Fibroblast of villous mesenchyme (primary cell): ENCODE measurements around the gene ADCY5. TPM values are rescaled to one million over a fixed set of nuclear protein-coding genes. Genes with fewer than 3 reads are reported as not detected.

ENCODE experiments used
- DNase-seq: peaks from one replicate; pipeline ENCODE4 v3.0.0-alpha.2; 2010; ENCODE audit warnings: low read depth
- H3K4me3 ChIP-seq: 2 replicates; pipeline ENCODE4 v1.5.1; 2011; ENCODE audit warnings: low read depth, mild to moderate bottlenecking, low read length
- CTCF ChIP-seq: IDR thresholded peaks from 2 replicates; pipeline ENCODE4 v1.5.1; 2012; ENCODE audit warnings: low read depth, mild to moderate bottlenecking, low read length; ENCODE audit not compliant: insufficient read depth
- total RNA-seq: library from RNA; depleted of rRNA; stranded (reverse); fragments of >200 nt; gene quantifications from 2 replicates; pipeline ENCODE4 v1.2.3, GENCODE V29; 2012

Gene ADCY5
- total RNA-seq, 1 donor, result 0.43 TPM

GRCh38 chr3:123449102-123449996 is 459 bp upstream of the ADCY5 start:
- TF ChIP-seq CTCF, result no peak
- H3K4me3 ChIP-seq, result peak overlapping the region; percentile 57
- peak; percentile 8 for DNase-seq

GRCh38 chr3:123447749-123448517 is 957 bp downstream of the ADCY5 start:
- H3K4me3 ChIP-seq, result no peak overlapping the region
- DNase-seq, result no peak
- no peak for TF ChIP-seq CTCF

DNA sequence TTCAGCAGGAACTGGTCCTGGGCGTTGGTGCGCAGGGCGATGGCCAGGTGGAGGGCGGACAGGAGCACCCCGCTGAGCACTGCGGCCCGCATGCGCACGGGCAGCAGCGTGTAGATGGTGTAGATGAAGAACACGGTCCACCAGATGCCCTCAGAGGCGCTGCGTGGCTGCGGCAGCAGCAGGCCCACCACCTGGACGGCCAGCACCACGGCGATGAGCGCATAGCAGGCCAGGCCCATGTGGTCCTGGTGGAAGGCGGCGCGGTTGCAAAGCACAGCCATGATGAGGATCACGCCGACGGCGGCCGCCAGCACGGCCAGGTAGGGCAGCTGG is 1.5 kb downstream of the ADCY5 start:
- no peak for DNase-seq
- TF ChIP-seq CTCF, result no peak

DNA sequence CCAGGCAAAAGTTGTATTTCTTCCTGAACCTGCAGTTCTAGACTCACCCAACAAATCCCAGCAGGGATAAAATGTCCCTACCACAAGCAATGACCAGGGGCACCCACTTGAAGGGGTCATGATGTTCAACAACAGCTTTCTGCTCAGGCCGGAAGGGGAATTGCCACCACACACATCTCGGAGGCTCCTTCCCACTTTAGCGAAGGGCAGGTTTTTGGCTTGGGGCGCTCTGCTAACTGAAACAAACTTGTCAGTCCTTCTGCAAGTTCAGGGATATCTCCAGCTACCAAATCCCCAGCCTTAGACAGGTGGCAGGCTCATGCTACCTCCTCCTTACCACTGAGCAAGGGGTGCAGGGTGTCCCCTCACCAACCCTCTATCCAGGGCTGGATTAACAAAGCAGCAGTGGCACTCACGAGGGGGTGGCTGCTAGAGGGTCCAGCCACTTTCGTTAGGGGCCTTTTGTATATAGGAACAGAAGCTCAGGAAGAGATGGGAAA is 2.2 kb downstream of the ADCY5 start:
- no peak for DNase-seq
- no peak for TF ChIP-seq CTCF
- H3K4me3 ChIP-seq, result no peak overlapping the region

More for the DNA sequence above, 1.5 kb downstream of the ADCY5 start:
- H3K4me3 ChIP-seq, result no peak overlapping the region

DNA sequence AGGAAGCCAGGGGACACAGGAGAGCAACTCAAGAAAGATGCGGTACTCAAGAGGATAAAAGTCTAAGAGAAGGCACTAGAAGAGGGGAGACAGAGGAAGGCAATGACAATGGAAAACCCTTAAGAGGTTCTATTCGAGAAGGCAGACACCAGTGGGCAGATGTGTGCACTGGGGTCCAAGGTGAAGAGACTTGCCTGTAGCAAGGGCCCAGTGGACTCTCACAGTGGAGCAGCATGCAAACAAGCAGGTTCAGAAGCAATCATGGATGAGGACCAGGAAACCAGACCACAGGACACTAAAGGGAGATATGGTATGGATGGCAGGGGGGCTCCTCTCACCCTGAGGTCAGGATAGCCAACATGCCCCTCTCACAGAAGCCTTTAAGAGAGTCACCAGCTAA is 2.7 kb downstream of the ADCY5 start:
- no peak for TF ChIP-seq CTCF
- no peak overlapping the region for H3K4me3 ChIP-seq
- no peak for DNase-seq

DNA sequence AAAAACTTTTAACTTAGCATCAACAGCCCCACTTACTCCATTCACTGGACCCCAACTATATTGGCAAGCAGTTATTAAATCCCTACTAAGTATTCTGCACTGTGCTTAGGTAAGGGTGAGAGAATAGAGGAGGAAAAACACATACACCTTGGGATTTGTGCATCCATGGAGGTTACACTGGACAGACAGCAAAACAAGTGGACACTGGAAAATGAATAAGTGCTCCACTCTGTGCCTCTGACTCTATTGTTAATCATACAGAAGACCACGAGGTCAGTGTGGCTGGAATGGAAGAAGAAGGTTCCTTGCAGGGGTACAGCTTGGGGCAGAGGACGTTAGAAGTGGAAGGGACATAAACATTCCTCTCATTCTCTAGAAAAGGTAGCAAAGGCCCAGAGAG is 3.2 kb downstream of the ADCY5 start:
- TF ChIP-seq CTCF, result no peak
- H3K4me3 ChIP-seq, result no peak overlapping the region
- DNase-seq, result no peak
